HepG2 (cell line): ENCODE data around the gene SIAH2. TPM values are rescaled to one million over a fixed set of nuclear protein-coding genes. Genes with fewer than 3 reads are reported as not detected.

Source experiments
- ATF7 ChIP-seq, 2 experiments: fragments of 450-650 bp in 1 of 2; sonication (generic) in 1 of 2; formaldehyde crosslinking in 1 of 2; IDR thresholded peaks; 2 replicates each; pipeline versions ENCODE4 v1.4.0 to v1.6.1; 2016 to 2020; ENCODE audit warnings: antibody characterized with exemption in 1 of 2, mild to moderate bottlenecking in 1 of 2, missing genetic modification reagents in 1 of 2
- NCOA5 ChIP-seq: sonication (generic); formaldehyde crosslinking; IDR thresholded peaks from 2 replicates; pipeline ENCODE4 v1.4.0; 2020; ENCODE audit warnings: missing genetic modification reagents
- THYN1 ChIP-seq: sonication (generic); formaldehyde crosslinking; IDR thresholded peaks from 2 replicates; pipeline ENCODE4 v1.8.1; 2023; ENCODE audit warnings: low read depth, mild to moderate bottlenecking, moderate library complexity, missing genetic modification reagents, borderline replicate concordance
- ZNF451 ChIP-seq: sonication (generic); formaldehyde crosslinking; IDR thresholded peaks from 2 replicates; pipeline ENCODE4 v1.5.0; 2020; ENCODE audit warnings: mild to moderate bottlenecking, missing genetic modification reagents
- ZNF709 ChIP-seq: sonication (generic); formaldehyde crosslinking; IDR thresholded peaks from 2 replicates; pipeline ENCODE4 v1.5.0; 2020; ENCODE audit warnings: mild to moderate bottlenecking, missing genetic modification reagents
- polyA plus RNA-seq, 8 experiments: library from polyadenylated mRNA; depleted of rRNA in 3 of 8; stranded (reverse) in 7 of 8; unstranded in 1 of 8; fragments of >200 nt; fragmentation: Illumina TruSeq in 4 of 8; extraction: Trizol in 4 of 8; gene quantifications; 2 replicates each; pipeline versions ENCODE4 v1.2.1 to v1.2.3, GENCODE V29; 2011 to 2016; ENCODE audit warnings: low read depth in 4 of 8, missing spikeins in 1 of 8, mixed read lengths in 1 of 8; ENCODE audit not compliant: insufficient read depth in 1 of 8
- total RNA-seq, 5 experiments: library from RNA; depleted of rRNA; stranded (reverse); fragments of >200 nt; fragmentation: Illumina TruSeq; extraction: Trizol; gene quantifications; 2 replicates each; pipeline ENCODE4 v1.2.3, GENCODE V29; 2016; ENCODE audit warnings: low read depth in 1 of 5
- TF ChIP-seq, protein P1 (sequence below): sonication (generic); formaldehyde crosslinking; conservative IDR thresholded peaks from 2 replicates; pipeline ENCODE4 v1.8.0; 2022; ENCODE audit warnings: mild to moderate bottlenecking, moderate library complexity, missing genetic modification reagents
- TF ChIP-seq, protein P2 (sequence below): sonication (generic); formaldehyde crosslinking; IDR thresholded peaks from 2 replicates; pipeline ENCODE4 v1.4.0; 2020; ENCODE audit warnings: missing genetic modification reagents
- TF ChIP-seq, protein P3 (sequence below), 2 experiments: sonication (generic) in 1 of 2; formaldehyde crosslinking in 1 of 2; IDR thresholded peaks; 2 replicates each; pipeline versions ENCODE4 v1.5.1 to v1.6.1; 2011 to 2020; ENCODE audit warnings: borderline replicate concordance in 1 of 2, low read depth in 1 of 2, low read length in 1 of 2, mild to moderate bottlenecking in 1 of 2, missing genetic modification reagents in 1 of 2, moderate library complexity in 1 of 2
- TF ChIP-seq, protein P4 (sequence below): fragments of 450-650 bp; IDR thresholded peaks from 2 replicates; pipeline ENCODE4 v1.6.1; 2017; ENCODE audit warnings: mild to moderate bottlenecking
- TF ChIP-seq, protein P5 (sequence below): sonication (generic); formaldehyde crosslinking; IDR thresholded peaks from 2 replicates; pipeline ENCODE4 v1.5.1; 2020; ENCODE audit warnings: missing genetic modification reagents, mild to moderate bottlenecking, borderline replicate concordance
- TF ChIP-seq, protein P6 (sequence below), 2 experiments: fragments of 450-650 bp in 1 of 2; sonication (generic) in 1 of 2; formaldehyde crosslinking; IDR thresholded peaks; 2 replicates each; pipeline versions ENCODE4 v1.5.0 to v1.8.0; 2020 to 2022; ENCODE audit warnings: mild to moderate bottlenecking in 1 of 2, missing genetic modification reagents in 1 of 2

SIAH2 gene
- total and polyA plus RNA-seq, 2 of the 13 experiments (the other 11 are each of a cell fraction or from before 2014, with no cell fraction given): 71.8 to 117 TPM

DNA sequence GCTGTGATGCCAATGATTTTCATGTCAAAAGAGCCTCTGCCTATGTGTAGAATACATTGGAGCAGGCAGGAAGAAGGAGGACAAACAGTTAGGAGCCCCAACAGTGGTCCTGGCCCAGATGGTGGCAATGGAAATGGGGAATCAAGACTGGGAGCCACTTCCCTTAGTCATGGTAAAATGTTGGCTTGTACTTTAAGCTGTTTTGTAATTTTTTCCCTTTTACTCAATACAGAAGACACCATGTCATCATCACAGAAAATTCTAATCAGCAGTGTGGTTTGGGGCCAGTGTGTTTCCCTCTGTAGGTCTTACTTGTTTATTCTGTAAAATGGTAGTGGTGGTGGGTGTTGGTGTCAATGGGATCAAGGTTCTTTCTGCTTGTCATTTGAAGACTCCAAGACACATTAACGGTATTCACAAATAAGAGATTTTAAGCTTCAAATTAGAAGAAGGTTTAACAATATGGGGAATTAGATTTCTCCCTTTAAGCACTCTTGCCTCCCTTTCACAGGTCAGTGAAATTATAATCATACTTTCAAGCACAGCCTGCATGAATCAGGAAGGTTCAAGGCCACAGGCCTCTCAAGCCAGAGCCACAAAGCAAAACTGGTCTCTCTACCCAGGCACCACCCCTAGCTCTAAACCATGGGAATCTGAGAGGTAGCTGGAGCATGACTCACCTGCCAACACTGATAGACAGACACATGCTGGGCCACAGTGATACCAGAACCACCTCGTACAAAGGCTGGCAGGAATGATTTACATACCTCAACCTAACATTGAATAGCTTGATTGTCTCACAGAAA is 24.9 kb downstream of the SIAH2 start (continued):
- TF ChIP-seq, protein P1, sequence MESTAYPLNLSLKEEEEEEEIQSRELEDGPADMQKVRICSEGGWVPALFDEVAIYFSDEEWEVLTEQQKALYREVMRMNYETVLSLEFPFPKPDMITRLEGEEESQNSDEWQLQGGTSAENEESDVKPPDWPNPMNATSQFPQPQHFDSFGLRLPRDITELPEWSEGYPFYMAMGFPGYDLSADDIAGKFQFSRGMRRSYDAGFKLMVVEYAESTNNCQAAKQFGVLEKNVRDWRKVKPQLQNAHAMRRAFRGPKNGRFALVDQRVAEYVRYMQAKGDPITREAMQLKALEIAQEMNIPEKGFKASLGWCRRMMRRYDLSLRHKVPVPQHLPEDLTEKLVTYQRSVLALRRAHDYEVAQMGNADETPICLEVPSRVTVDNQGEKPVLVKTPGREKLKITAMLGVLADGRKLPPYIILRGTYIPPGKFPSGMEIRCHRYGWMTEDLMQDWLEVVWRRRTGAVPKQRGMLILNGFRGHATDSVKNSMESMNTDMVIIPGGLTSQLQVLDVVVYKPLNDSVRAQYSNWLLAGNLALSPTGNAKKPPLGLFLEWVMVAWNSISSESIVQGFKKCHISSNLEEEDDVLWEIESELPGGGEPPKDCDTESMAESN: no peak; the same call in 1 of the 2 replicates
- no peak for TF ChIP-seq ZNF709 (CRISPR knock-in tag)
- TF ChIP-seq, protein P2, sequence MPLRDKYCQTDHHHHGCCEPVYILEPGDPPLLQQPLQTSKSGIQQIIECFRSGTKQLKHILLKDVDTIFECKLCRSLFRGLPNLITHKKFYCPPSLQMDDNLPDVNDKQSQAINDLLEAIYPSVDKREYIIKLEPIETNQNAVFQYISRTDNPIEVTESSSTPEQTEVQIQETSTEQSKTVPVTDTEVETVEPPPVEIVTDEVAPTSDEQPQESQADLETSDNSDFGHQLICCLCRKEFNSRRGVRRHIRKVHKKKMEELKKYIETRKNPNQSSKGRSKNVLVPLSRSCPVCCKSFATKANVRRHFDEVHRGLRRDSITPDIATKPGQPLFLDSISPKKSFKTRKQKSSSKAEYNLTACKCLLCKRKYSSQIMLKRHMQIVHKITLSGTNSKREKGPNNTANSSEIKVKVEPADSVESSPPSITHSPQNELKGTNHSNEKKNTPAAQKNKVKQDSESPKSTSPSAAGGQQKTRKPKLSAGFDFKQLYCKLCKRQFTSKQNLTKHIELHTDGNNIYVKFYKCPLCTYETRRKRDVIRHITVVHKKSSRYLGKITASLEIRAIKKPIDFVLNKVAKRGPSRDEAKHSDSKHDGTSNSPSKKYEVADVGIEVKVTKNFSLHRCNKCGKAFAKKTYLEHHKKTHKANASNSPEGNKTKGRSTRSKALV (CRISPR knock-in tag): no peak
- TF ChIP-seq, protein P3, sequence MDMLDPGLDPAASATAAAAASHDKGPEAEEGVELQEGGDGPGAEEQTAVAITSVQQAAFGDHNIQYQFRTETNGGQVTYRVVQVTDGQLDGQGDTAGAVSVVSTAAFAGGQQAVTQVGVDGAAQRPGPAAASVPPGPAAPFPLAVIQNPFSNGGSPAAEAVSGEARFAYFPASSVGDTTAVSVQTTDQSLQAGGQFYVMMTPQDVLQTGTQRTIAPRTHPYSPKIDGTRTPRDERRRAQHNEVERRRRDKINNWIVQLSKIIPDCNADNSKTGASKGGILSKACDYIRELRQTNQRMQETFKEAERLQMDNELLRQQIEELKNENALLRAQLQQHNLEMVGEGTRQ (IDR thresholded peaks at IDR 0.05; ENCODE audit: low read depth, low read length): no peak
- TF ChIP-seq, protein P3 (CRISPR knock-in tag; IDR thresholded peaks at IDR 0.05; ENCODE audit: borderline replicate concordance): no peak; the same call in 1 of the 2 replicates
- TF ChIP-seq ATF7 (IDR thresholded peaks at IDR 0.05): no peak
- no peak for TF ChIP-seq ATF7 (CRISPR knock-in tag; IDR thresholded peaks at IDR 0.05)
- no peak for TF ChIP-seq NCOA5 (CRISPR knock-in tag)
- TF ChIP-seq, protein P4, sequence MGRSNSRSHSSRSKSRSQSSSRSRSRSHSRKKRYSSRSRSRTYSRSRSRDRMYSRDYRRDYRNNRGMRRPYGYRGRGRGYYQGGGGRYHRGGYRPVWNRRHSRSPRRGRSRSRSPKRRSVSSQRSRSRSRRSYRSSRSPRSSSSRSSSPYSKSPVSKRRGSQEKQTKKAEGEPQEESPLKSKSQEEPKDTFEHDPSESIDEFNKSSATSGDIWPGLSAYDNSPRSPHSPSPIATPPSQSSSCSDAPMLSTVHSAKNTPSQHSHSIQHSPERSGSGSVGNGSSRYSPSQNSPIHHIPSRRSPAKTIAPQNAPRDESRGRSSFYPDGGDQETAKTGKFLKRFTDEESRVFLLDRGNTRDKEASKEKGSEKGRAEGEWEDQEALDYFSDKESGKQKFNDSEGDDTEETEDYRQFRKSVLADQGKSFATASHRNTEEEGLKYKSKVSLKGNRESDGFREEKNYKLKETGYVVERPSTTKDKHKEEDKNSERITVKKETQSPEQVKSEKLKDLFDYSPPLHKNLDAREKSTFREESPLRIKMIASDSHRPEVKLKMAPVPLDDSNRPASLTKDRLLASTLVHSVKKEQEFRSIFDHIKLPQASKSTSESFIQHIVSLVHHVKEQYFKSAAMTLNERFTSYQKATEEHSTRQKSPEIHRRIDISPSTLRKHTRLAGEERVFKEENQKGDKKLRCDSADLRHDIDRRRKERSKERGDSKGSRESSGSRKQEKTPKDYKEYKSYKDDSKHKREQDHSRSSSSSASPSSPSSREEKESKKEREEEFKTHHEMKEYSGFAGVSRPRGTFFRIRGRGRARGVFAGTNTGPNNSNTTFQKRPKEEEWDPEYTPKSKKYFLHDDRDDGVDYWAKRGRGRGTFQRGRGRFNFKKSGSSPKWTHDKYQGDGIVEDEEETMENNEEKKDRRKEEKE: no peak
- TF ChIP-seq, protein P5, sequence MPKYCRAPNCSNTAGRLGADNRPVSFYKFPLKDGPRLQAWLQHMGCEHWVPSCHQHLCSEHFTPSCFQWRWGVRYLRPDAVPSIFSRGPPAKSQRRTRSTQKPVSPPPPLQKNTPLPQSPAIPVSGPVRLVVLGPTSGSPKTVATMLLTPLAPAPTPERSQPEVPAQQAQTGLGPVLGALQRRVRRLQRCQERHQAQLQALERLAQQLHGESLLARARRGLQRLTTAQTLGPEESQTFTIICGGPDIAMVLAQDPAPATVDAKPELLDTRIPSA (CRISPR knock-in tag): no peak
- TF ChIP-seq, protein P6, sequence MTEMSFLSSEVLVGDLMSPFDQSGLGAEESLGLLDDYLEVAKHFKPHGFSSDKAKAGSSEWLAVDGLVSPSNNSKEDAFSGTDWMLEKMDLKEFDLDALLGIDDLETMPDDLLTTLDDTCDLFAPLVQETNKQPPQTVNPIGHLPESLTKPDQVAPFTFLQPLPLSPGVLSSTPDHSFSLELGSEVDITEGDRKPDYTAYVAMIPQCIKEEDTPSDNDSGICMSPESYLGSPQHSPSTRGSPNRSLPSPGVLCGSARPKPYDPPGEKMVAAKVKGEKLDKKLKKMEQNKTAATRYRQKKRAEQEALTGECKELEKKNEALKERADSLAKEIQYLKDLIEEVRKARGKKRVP (CRISPR knock-in tag; IDR thresholded peaks at IDR 0.05): no peak
- TF ChIP-seq ZNF451 (CRISPR knock-in tag): no peak
- no peak for TF ChIP-seq THYN1
